Measurements from ENCODE around the gene PSEN1.

PSEN1 gene

GRCh38 chr14:73220634-73221033 is 84.3 kb downstream of the PSEN1 start:
- DNase-seq, result no peak

DNA sequence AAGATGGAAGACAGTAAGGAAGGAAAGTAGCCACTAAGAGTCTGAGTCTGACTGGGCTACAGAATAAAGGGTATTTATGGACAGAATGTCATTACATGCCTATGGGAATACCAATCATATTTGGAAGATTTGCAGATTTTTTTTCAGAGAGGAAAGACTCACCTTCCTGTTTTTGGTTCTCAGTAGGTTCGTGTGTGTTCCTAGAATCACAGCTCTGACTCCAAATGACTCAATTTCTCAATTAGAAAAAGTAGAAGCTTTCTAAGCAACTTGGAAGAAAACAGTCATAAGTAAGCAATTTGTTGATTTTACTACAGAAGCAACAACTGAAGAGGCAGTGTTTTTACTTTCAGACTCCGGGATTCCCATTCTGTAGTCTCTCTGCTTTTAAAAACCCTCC is 85.6 kb downstream of the PSEN1 start:
- peak; percentile 60 for DNase-seq

GRCh38 chr14:73223049-73223448 is 86.7 kb downstream of the PSEN1 start:
- DNase-seq, result peak; percentile 23

DNA sequence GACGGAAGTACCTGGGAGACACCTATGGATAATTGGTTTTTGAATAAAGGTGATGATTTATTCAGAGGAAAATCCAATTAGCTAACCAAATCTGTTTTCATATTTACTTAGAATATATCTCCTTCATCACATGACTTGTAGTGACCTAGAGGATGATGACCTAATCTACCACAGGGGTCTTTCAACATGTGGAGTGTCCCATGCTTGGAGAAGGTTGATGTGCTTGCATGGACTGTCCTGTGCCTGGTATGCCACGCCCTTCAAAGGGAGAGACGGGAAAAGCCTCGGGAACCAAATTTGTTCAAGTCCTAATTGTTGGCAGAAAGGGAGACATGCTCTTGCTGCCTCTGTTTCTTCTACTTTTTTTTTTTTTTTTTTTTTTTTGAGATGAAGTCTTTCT is 89.2 kb downstream of the PSEN1 start:
- no peak for DNase-seq

GRCh38 chr14:73227812-73228781 is 91.8 kb downstream of the PSEN1 start:
- peak; percentile 87 for DNase-seq

GRCh38 chr14:73230051-73230450 is 93.7 kb downstream of the PSEN1 start:
- no peak for DNase-seq

GRCh38 chr14:73231981-73232851 is 95.9 kb downstream of the PSEN1 start:
- no peak for DNase-seq

DNA sequence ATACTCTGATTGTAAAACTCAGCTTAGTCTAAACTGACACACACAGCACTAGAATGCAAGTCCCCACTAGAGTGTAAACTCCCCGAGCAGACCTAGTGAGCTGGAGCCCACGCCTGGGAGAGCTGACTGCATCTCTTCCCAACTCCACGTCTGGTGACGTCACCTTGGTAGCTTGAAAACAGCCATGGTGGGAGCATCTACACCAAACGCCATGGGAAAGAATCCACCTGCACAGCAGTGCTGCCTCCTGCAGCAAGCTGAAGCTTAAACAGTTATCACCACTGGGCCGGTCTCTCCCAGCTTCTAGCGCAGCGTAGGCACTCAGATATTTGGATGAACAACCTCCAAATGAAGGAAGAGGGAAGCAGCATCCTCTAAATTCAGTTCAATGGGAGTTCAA is 96.7 kb downstream of the PSEN1 start:
- DNase-seq, result no peak

DNA sequence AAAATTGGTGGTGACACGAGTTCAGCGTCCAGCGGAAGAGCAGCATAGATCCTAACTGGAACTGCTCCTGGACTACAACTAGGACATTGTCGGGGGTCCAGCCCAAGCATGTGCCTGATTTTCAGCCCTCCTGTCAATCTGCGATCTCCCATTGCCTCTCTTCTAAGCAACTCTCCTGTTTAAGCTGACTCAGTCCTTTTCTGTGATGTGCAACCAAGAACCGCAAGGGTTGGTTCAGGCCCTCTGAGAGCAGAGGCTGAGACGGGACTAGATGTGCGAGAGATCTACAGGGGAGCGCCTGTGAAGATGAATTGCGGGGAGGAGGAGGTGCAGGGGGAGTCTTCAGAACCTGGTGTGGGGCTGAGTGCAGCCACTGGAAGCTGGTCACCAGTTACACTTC is 97.3 kb downstream of the PSEN1 start:
- no peak for DNase-seq

- no peak for DNase-seq
Measured at GRCh38 chr14:73234029-73234428, 97.7 kb downstream of the PSEN1 start.

DNA sequence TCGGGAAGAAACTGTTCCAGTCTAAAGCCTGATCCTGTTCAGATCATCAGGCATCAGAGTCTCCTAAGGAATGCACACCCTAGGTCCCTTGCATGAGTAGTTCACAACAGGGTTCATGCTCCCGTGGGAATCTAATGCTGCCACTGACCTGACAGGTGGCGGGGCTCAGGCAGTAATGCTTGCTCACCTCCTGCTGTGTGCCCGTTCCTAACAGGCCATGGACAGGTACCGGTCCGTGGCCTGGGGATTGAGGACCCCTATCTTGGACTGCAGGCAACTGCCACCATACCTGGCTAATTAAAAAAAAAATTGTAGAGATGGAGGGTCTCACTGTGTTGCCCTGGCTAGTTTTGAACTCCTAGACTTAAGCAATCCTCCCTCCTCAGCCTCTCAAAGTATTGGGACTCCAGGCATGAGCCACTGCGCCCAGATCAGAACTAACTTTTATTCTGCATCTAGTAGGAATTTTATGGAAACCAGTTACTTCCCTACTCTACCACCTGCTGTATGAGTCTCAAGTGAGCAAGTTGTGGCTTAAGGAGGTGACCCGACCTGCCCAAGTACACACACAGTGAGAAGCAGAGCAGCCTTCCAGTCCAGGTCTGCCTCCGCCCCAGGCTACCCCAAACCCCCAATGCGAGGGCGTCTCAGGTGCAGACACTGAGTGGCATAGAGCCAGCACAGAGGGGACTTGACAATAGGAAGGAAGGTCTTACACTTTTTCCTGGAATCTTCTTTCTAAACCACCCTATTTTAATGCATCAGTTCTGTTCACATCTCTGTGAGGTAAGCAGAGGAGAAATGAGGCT is 98.5 kb downstream of the PSEN1 start:
- no peak for DNase-seq

GRCh38 chr14:73235531-73236155 is 99.3 kb downstream of the PSEN1 start:
- DNase-seq, result peak; percentile 42

GRCh38 chr14:73236157-73236556 is 99.8 kb downstream of the PSEN1 start:
- no peak for DNase-seq

- no peak for DNase-seq
Measured at GRCh38 chr14:73236752-73237218, 100.5 kb downstream of the PSEN1 start.

GRCh38 chr14:73237219-73237785 is 101.0 kb downstream of the PSEN1 start, which contains the start of gene PAPLN:
Gene PAPLN, plus strand, starts transcription at chr14:73237506. Its CDS starts 2,273 bp downstream, at chr14:73239779.
- no peak for DNase-seq

DNA sequence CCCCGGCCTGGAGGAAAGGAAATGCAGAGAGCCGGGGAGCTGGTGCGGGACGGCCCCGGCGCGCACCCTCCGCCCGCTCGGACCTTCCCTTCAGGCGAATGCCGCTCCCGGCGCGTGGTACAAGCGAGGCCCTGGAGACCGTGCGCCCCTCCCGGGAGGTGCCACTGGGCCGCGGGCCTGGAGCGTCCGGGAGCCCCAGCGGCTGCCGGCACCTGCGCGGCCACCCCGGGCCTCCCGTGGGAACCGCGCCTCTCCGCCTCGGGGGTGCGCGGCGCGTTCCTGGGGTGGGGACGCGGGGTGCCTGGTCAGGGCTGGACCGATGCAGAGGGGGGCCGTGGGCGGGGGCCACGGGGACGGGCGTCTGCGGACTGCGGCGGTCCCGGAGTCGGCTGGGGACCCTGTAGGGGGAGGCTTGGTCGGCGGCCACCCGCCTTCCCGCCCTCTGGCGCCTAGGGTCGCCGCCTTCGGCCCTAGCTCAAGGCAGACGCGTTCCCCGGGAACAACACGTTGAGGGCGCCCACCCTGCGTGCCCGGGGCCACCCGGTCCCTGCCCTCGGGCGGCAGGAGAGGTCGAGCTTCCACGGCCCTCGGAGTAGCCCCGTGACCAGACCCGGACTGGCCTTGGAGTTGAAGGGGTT is 101.6 kb downstream of the PSEN1 start:
- no peak for DNase-seq

GRCh38 chr14:73238424-73238852 is 102.1 kb downstream of the PSEN1 start:
- DNase-seq, result peak; percentile 89

DNA sequence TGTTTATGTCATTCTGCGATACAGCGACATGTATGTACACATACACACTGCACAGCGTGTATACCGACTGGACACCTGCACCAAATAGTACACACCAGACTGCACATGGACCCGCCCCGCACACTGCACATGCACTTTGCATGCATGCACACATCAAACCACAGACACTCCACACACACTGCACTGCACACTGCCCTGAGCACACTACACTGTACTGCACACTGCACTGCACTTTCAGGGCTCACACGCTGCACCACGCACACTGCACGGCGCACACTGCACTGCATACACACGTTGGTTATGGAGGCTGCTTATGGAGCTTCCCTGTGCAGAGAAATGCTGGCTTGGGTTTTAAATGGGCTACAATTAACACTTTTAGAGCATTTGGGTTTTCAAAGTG is 102.6 kb downstream of the PSEN1 start:
- DNase-seq, result no peak

DNA sequence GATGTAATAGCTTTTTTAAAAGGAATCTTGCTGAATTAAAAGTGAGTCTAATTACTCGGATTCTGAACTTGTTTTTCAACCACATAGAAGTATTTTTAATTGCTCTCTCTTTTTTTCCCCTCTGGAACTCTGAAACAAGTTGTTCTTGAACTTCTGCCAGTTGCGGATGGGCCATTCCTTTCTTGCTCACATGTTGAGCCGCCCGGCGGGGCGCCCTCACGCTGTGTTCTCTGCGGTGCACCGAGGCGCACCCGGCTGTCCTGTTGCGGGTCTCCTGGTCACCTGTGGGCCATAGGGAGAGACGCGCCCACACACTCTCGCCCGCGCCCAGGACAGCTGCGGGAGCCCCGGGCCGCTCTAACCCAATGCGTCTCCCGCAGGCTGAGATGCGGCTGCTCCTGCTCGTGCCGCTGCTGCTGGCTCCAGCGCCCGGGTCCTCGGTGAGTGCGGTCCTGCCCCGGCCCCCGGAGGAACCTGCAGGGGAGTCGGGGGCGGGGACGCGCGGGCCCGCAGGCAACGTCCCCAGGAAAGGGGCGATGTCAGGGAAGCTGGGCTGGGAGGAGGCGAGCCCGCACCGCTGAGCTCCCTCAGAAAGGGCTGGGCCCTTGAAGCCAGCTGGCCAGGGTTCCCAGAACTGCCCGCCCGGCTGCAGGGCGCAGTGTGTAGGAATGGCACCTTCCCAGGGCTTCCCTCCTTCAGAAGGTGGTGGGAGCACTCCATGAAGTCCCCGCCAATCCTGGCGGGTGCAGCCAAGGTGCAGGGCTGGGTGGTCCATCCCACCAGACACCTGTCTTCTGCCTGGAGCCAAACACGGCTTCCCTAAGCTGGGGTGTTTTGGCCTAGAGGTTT is 103.3 kb downstream of the PSEN1 start:
- peak; percentile 66 for DNase-seq

GRCh38 chr14:73240816-73241480 is 104.6 kb downstream of the PSEN1 start:
- no peak for DNase-seq

All from fibroblast of upper back skin (primary cell).